Tibial artery (tissue), 4 donors: ENCODE results near the gene PLLP.
"Not testable (repeated sequence)": the region's sequence is repeated elsewhere in the genome, so short reads cannot be mapped to it uniquely, and the experiment has no call there.

Source experiments
- DNase-seq, 2 donors: peaks; one replicate each; pipeline ENCODE4 v3.0.0-alpha.2; 2019
- H3K27ac ChIP-seq, 2 donors: fragments of 200-600 bp; sonication (generic) in 1 of 2; 1 replicate in 1 of 2; 2 replicates in 1 of 2; pipeline ENCODE4 v1.5.1; 2018 to 2019; ENCODE audit warnings: mild to moderate bottlenecking in 1 of 2
- H3K27me3 ChIP-seq, 2 donors: fragments of 200-600 bp; sonication (generic) in 1 of 2; one replicate each; pipeline versions ENCODE4 v1.5.1 to v1.6.0; 2016 to 2019
- H3K36me3 ChIP-seq, 3 donors: fragments of 200-600 bp; sonication (generic) in 2 of 3; one replicate each; pipeline ENCODE4 v1.5.1; 2016 to 2019; ENCODE audit warnings: mild to moderate bottlenecking in 2 of 3
- H3K4me1 ChIP-seq, 4 donors: fragments of 200-600 bp; sonication (generic) in 2 of 4; 1 replicate in 3 of 4; 2 replicates in 1 of 4; pipeline ENCODE4 v1.5.1; 2016 to 2019
- H3K4me3 ChIP-seq, 2 donors: fragments of 200-600 bp; sonication (generic) in 1 of 2; 1 replicate in 1 of 2; 2 replicates in 1 of 2; pipeline ENCODE4 v1.5.1; 2018 to 2019; ENCODE audit warnings: mild to moderate bottlenecking in 2 of 2
- H3K9me3 ChIP-seq, 3 donors: fragments of 200-600 bp; sonication (generic) in 1 of 3; one replicate each; pipeline ENCODE4 v1.5.1; 2016 to 2019
- intact Hi-C: fragments of 100-400 bp; cut with DNase I; formaldehyde crosslinking; loops from one replicate; pipeline ENCODE4 v1.15.0; 2023; ENCODE audit warnings: low total_unique reads
- TF ChIP-seq, protein P1 (sequence below), 2 experiments: fragments of 200-600 bp in 1 of 2; fragments of 450-650 bp in 1 of 2; IDR thresholded peaks; one replicate each; pipeline ENCODE4 v1.5.1; 2017 to 2019; ENCODE audit warnings: antibody characterized with exemption in 2 of 2, mild to moderate bottlenecking in 1 of 2, moderate library complexity in 1 of 2

Gene PLLP

DNA sequence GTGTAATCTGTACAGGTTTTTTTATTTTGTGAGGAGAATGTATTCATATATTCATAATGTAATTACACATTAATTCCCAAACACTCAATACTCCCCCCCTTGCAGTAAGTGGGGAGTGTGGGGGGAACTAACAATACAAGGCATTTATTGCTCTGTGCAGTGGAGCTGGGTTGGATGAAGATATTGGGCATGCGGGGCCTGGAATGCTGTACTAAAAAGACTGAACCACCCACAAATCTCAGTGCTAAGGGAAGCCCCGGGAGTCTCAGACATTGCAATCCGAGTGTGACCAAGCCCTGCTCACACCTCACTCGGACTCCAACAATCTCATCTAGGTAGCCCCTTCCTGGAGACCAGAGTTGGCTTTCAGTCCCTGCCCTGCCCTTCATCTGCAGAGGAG, 6.0 kb downstream of the PLLP start:
- intact Hi-C loops = no loop called here
- Histone ChIP-seq H3K9me3 (no peaks in the 10 kb centered on the region), H3K4me3 (no peak overlapping the region), H3K36me3 (no peaks in the 10 kb centered on the region), H3K27me3 (peaks cover 0 to 11% of the 10 kb centered on the region in 2 donors), H3K4me1 (peaks cover 0 to 3% (median 0%) of the 10 kb centered on the region in 4 donors), H3K27ac (no peak overlapping the region)
- DNase-seq = no peak
- TF ChIP-seq, protein P1, sequence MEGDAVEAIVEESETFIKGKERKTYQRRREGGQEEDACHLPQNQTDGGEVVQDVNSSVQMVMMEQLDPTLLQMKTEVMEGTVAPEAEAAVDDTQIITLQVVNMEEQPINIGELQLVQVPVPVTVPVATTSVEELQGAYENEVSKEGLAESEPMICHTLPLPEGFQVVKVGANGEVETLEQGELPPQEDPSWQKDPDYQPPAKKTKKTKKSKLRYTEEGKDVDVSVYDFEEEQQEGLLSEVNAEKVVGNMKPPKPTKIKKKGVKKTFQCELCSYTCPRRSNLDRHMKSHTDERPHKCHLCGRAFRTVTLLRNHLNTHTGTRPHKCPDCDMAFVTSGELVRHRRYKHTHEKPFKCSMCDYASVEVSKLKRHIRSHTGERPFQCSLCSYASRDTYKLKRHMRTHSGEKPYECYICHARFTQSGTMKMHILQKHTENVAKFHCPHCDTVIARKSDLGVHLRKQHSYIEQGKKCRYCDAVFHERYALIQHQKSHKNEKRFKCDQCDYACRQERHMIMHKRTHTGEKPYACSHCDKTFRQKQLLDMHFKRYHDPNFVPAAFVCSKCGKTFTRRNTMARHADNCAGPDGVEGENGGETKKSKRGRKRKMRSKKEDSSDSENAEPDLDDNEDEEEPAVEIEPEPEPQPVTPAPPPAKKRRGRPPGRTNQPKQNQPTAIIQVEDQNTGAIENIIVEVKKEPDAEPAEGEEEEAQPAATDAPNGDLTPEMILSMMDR (IDR thresholded peaks at IDR 0.05) = no peak

DNA sequence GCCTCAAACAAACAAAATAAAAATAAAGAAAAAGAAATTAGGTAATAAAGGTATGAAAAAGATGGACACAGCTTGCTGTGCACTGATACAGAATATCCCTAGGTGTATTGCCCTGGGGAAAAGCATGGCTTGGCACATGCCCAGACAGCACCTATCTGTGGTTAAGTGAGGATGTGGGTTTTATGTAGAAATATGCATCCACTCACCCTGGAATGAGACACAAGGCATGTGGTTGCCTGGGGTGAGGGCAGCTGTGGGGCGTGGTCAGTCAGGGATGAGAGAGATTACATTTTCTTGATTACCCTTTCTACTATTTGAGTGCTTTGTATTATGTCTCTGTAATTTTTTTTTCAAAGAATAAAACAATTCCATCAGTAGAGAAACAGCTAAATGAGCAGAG, 6.9 kb downstream of the PLLP start:
- Histone ChIP-seq H3K4me3 (no peak overlapping the region), H3K27ac (no peak overlapping the region), H3K4me1 (no peaks in the 10 kb centered on the region), H3K36me3 (no peaks in the 10 kb centered on the region), H3K9me3 (no peaks in the 10 kb centered on the region), H3K27me3 (peaks cover 0 to 2% of the 10 kb centered on the region in 2 donors)
- intact Hi-C loops = no loop called here
- DNase-seq = no peak
- TF ChIP-seq, protein P1 (IDR thresholded peaks at IDR 0.05) = no peak

DNA sequence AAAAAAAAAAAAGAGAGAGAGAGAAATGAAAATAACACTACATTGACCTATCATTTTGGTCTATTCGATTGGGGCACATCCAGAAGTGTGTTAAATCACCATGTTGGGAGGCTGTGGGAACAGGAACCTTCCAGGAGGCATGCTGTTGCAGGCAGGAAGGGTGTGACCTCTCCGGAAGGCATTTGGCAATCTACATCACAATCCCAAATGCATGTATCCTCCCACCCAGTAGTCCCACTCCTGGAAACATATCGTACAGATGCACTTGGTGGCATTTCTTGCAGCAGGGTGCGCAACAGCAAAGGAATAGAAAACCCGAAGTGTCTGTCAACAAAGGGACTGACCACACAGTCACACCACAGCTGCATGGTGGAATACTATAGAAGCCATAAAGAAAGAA, 7.9 kb downstream of the PLLP start:
- Histone ChIP-seq H3K9me3 (no peaks in the 10 kb centered on the region), H3K4me3 (no peak overlapping the region), H3K27ac (no peak overlapping the region), H3K27me3 (no peaks in the 10 kb centered on the region), H3K36me3 (no peaks in the 10 kb centered on the region), H3K4me1 (no peaks in the 10 kb centered on the region)
- TF ChIP-seq, protein P1 (IDR thresholded peaks at IDR 0.05) = no peak
- intact Hi-C loops = no loop called here
- DNase-seq = peak in 1 of 2 donors; percentile 58

DNA sequence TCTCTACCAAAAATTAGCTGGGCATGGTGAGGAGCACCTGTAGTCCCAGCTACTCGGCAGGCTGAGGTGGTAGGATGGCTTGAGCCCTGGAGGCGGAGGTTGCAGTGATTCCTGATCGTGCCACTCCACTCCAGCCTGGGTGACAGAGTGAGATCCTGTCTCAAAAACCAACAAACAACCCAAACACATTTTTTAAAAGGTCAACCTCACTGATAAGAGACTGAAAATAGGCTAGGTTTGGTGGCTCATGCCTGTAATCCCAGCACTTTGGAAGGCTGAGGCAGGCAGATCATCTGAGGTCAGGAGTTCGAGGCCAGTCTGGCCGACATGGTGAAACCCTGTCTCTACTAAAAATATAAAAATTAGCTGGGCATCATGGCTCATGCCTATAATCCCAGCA, 8.5 kb downstream of the PLLP start:
- H3K27me3 ChIP-seq, H3K4me1 ChIP-seq, DNase-seq, H3K27ac ChIP-seq, H3K36me3 ChIP-seq, H3K9me3 ChIP-seq, intact Hi-C loops, H3K4me3 ChIP-seq: not testable (repeated sequence)

DNA sequence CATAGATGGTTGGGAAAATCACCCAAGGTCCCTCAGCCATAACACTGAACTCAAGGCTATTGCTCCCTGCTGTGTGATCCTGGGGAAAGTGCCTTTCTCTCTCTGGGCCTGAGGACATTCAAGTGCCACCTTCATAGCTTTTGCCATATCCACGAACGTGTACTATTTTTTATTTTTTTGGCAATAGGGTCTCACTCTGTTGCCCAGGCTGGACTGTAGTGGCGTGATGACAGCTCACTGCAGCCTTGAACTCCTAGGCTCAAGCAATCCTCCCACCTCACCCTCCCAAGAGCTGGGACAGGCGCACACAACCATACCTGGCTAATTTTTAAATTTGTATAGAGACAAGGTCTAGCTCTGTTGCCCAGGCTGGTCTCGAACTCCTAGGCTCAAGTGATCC, 10.6 kb downstream of the PLLP start:
- Histone ChIP-seq H3K4me1 (no peaks in the 10 kb centered on the region), H3K36me3 (no peaks in the 10 kb centered on the region), H3K4me3 (no peak overlapping the region), H3K9me3 (no peaks in the 10 kb centered on the region), H3K27ac (no peak overlapping the region), H3K27me3 (no peaks in the 10 kb centered on the region)
- intact Hi-C loops = no loop called here
- no peak for DNase-seq
- TF ChIP-seq, protein P1 (IDR thresholded peaks at IDR 0.05) = no peak

DNA sequence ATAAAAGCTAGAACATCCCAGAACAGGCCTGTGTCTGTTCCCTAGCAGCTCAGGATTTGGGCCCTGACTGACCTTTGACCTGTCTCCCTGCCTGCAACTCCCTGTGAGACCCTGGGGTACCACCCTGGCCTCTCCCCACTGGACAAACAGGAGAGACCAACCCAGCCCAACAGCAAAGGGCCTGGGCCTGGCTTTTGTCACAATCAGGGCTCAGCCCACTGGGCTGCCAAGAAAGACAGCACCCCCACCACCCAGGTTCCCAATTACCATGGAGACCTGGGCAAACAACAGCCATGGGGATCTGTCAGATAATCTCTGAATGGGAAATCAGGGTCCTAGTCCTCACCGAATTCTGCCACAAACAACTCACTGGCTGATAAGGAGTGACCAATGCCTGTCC, 11.1 kb downstream of the PLLP start:
- TF ChIP-seq, protein P1 (IDR thresholded peaks at IDR 0.05) = no peak

More for the DNA sequence above, 11.1 kb downstream of the PLLP start:
- no peak for DNase-seq
- H3K27me3 ChIP-seq = no peaks in the 10 kb centered on the region
- no peaks in the 10 kb centered on the region for H3K36me3 ChIP-seq
- H3K27ac ChIP-seq = no peak overlapping the region
- intact Hi-C loops = no loop called here
- H3K9me3 ChIP-seq = no peaks in the 10 kb centered on the region
- H3K4me1 ChIP-seq = no peaks in the 10 kb centered on the region
- no peak overlapping the region for H3K4me3 ChIP-seq
